Eye (tissue), 1 donor: Measurements from ENCODE around the gene ZSWIM4.

Experiments used
- DNase-seq: peaks from one replicate; pipeline ENCODE4 v3.0.0-alpha.2; 2015

Gene ZSWIM4

DNA sequence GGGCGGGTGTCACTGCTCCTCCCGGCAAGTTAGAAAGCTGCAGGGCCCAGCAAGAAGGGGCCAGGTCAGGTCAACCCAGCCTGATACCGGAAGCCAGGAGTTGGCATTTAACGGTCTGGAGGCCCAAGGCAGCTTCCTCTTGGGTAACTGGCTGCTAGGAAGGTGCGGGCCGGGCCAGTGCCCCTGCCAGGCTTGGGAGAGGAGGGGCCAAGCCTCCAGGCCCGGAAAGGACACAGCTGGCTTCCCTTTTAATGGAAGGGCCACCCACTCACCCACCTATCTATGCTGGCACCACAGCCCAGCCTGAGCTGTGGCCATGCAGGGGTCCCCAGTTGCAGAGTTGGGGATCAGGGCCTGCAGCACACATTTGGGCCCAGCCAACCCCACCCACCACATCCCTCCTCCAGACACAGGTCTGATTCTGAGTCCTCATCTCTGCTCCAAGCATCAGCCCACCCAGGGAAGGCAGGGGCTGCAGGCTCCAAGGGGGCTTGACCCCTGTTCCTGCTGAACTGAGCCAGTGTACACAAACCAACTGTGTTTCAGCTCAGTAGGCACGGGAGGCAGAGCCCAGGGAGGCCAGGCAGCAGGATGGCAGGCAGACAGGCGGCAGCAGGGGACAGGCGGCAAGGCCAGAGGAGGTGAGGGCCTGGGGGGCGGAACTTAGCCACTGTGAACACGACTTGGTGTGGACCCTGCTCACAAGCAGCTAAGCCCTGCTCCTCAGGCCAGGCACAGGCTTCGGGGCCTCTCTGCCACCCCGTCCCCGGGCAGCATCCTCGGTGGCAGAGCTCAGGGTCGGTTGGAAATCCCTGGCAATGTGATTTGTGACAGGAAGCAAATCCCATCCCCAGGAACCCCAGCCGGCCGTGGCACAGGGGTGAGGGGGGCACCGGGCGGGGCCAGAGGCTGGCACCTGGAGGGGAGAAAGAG lies 40.8 kb downstream of the ZSWIM4 start:
- DNase-seq: no peak

DNA sequence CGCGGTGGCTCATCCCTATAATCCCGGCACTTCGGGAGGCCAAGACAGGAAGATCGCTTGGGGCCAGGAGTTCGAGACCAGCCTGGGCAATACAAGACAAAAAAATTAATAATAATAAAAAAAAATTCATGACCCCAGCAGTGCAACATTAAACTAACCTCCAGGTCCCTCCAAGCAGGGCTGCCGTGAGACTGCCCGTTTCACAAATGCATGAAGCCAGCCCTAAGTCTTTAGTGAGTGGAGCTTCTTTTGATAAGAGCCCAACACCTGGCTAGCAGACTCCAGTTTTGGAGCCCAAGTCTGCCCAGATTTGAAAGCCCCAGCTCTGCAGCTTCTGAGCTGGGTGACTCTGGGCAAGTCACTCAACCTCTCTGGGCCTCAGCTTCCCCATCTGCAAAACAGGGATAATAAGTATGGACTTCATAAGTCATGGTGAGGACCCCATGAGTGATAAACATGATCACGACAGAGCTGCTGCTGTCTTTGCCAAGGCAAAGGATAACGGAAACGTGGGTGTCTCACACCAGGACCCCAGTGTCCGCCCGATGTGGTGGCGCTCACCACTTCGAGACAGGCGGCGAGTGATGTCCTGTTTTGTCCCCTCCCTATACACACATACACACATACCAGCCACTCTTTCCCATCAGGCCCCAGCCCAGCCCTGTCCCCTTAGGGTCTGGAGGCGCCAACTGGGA lies 43.3 kb downstream of the ZSWIM4 start:
- DNase-seq: no peak

DNA sequence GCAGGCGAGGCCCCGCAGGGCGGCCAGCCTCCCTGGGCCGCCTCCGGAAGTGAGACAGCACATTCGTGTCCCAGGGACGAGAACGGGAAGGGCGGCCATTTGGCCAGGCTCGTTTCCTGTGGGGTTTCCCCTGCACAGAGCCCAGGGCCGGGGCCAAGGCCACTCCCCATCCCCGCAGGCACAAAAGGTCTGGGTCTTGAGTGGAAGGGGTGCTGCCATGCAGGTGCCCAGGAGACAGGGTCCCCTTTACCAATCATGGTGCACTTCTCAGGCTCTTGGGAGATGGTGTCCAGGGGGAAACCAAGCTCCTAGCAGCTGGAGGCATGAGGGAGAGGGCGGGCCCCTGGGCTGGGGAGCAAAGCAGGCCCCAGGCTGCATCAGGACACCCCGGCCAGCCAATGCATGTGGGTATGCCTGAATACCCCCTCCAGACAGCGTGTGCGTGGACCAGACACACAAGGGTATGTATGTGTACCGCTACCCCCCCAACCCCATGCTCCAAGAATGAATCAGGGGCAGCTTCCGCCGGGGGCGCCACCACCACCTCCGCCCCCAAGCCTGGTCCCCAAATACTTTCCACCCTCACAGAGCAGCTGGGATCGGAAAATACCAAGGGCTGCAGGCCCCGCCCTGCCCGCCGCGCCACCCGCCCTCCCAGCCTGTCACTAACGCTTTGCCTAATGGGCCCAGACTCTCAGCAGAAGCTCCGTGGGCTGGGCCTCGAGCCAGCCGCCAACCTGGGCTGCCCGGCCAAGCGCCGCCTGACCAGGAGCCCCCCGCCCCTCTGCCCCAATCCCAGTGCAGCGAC lies 44.1 kb downstream of the ZSWIM4 start:
- peak; percentile 91 for DNase-seq

DNA sequence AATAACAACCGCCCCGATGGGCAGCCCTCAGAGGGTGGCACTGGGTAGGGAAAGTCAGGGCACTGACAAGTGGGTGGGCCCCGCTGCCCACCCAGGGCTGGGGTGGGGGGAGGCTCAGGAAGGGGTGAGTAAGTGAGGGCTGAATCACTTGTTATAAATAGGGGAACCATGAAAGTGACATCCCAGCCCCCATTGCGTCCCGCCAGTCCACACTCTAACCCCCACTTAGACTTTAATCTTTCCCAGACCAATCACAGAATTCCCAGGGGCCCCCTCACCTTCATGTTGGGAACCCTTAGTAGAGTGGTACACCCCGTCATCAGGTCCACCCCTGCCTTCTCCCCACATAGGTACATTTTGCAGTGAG lies 44.7 kb downstream of the ZSWIM4 start:
- DNase-seq: no peak

DNA sequence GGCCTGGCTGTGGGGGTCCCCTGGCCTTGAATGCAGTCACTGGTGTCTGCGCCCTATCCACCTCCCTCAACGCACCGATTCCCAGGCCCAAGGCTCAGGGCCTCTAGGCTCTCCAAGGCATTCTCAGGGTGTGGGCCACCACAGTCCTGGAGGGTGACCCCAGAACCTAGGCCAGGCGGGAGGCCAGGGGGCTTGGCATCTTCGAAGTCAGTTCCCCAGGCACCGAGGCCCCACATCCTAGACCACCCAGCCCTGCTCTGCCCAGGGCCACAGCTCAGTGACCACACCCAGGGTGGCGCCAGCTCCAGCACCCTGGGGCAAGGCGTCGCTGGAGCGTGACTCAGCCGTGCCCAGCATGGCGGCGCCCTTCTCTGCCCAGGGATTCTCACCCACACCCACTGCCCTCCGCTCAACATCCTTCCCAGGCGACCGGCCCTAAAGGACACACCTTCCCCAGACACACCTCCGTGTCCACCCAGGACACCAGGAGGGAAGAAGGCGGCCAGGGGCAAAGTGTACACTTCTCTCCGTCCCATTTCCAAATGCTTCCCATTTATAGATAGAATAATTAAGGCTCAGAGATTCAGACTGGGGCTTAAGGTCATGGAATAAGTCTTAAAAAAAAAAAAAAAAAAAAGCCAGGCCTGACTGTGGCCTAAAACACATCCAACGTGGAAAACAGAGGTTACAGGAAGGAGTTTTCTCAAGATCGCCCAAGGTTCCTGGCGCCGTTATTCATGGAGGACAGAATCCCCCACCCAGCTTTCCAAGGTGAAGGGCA lies 45.3 kb downstream of the ZSWIM4 start:
- DNase-seq: no peak

DNA sequence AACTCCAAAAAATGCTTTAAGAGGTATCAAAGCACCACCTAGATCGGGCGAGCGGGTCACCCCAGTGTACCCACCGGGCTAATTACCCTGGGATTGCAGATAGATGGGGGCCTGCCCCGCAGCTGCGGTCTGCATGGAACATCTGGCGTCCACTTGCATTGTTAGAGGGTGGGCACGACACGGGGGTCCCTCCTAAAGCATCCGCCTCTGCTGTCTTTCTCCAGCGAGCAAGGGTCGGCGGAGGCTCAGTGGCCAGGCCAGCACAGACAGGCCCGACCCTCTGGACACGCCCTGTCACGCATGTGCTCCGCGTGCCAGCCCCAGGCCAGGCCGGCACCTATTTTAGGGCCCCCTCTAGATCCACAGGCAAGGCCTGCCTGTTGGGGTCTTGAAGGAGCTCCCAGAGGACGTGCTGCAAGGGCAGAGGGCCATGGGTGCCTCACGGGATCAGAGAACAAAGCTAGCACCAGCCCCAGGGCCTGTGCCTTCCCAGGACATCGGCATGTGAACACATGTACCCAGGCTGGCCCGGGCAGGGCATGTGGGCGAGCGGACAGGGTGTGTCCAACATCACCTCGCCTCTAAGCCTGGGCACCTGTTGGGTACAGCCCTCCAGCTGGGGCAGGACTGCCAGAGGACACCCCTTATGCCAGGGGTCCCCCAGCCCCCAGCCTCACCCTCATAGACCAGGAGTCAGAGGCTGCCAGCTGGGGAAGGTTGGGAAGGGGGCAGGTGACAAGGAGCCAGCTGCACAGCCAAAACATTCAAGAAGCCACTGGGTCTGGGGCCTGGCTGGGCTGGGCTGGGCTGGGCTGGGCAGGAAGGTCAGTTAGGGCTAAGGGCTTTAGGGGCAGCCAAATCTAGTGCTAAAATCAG lies 46.1 kb downstream of the ZSWIM4 start:
- DNase-seq: no peak

DNA sequence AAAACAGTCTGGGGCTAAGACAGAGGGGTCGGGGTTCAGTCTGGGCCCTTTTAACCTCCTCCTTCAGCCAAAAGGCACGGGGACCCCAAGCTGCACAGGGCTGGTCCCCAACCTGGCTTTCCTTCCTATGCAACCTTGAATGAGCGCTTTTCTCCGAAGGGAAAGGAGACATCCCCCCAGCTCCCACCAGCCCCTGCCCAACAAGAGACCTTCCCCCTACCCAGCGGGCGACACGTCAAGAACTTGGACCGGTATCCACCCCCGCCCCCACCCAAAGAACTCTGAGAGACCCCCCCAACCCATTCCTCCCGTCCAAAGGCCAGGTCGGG lies 46.7 kb downstream of the ZSWIM4 start:
- DNase-seq: no peak

DNA sequence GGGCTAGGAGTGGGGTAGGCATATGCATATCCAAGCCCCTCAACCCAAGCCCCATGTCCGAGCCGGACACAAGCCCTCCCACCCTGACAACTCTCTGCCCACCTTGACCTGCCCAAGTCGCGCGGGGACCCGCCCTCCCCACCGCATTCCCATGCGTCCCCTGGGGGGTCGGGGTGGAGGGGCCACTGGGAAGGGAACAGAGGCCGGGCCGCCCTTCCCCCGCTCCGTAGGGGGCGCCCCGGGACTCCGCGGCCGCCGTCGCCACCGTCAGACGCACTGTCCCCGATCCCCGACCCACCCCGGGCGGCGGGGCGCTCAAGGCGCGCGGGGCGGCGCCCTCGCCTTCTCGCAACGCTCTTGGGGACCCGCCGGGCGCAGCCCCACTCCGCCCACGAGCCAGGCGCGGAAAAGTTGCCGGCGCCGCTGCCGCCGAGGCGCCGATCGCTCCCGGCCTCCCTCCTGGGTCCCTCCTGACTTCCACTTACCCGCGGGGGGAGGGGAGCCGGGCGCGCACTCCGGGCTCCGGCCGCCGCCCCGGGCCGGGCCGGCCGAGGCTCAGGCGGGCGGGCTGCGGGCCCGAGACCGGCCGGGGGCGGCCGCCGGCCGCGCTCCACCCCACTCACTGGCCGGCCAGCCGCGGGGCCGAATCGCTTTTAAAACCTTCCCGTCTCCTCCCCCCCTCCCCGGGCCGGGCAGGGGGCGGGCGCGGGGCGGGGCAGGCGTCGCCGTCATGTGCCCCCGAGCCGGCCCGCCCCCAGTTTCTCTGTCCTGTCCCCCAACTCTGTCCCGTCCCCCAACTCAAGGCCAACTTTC lies 47.3 kb downstream of the ZSWIM4 start:
- peak; percentile 74 for DNase-seq

DNA sequence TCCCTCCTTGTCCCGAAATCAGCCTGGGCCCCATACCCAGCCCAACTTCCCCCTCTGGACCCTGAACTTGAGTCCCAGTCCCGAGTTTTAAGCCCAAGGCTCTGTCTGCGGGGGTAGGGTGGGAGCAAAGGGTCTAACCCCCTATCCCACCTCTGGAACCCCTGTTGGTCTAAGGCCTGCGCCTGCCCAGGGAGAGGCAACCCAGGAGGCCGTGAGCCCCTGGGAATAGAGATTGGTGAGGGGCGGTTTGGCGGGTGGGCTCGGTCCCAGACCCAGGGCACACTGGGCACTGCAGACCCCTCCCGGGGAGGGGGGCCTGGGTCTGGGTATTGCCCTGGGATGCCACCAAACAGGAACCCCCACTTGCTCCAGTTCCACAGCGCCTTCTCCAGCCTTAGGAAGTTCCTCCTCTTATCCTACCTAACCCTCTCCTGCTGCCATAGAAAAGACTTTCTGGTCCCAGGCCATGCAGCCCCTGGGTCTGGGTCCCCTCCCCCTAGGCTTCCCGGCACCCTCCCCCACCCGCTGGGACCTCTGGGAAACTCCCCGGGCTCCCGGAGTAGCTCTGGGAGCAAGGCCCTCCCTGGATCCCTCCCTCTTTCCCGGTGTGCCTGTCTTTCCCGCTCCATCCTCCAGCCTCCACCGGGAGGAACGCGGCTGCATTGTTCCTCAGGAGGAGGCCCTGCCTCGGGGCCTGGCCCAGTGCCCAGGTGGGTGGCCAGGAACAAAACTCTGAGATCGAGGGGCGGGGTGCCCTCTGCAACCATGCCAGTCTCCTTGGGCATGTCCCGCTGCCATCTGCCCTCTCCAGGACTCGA lies 48.1 kb downstream of the ZSWIM4 start:
- DNase-seq: peak; percentile 50

DNA sequence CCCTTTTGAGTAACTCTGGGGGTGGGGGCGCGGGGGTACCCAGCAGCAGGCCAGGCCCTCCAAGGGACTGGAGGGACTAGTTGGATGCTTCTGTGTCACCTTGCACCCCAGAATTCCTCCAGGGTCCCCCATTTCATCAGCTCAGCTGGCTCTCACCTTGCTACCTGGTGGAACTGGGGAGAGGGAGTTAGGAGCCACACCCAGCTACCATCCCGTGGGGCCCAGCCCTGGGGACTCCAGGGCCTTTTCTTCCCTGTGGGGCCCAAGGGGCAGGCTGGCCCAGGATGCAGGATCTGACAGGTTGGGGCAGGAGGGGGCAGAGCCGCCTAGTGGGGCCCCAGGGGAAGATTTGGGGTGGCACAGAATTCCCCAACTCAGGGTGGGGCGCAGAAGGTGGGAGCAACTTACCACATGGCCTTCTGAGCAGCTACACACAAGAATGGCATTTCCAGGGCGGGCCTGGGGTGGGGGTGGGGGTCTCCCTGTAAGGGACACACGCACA lies 48.9 kb downstream of the ZSWIM4 start:
- DNase-seq: peak; percentile 50

DNA sequence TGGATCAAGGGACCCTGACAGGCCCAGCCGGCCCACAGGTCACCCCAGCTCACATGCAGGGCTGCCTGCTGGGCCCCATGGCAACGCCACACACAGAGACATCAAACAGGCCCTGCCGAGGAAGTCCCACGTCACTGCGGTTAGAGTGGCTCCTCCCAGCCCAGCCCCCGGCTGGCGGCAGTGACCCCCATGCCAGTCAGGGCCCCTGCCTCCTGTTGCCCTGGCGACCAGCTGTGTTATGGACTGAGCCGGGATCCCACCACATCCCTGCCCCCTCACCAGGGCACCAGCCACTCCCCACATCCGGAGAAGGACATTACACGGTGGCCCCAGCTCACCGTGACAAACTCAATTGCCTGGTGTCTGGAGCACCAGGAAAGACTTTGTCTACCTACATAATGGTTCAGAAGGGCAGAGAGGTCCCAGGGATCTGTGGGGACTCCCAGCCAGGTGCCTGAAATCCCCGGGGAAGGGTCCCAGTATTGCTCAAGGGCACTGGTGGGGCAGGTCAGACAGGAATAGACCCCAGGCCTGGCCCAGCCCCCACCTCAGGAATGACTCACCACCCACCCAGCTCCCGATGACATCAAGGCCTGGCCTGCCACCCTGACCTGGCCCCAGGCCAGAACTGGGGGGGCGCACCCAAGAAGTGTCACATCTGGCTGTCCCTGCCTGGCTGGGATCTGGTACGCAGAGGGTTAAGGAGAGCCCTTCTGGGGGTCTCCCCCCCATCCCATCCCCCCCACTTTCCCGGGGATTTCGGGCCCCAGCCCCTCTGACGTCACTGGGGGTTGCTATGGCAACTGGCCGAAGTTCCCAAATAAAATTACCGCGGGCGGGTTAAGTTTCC lies 51.5 kb downstream of the ZSWIM4 start:
- peak; percentile 97 for DNase-seq

DNA sequence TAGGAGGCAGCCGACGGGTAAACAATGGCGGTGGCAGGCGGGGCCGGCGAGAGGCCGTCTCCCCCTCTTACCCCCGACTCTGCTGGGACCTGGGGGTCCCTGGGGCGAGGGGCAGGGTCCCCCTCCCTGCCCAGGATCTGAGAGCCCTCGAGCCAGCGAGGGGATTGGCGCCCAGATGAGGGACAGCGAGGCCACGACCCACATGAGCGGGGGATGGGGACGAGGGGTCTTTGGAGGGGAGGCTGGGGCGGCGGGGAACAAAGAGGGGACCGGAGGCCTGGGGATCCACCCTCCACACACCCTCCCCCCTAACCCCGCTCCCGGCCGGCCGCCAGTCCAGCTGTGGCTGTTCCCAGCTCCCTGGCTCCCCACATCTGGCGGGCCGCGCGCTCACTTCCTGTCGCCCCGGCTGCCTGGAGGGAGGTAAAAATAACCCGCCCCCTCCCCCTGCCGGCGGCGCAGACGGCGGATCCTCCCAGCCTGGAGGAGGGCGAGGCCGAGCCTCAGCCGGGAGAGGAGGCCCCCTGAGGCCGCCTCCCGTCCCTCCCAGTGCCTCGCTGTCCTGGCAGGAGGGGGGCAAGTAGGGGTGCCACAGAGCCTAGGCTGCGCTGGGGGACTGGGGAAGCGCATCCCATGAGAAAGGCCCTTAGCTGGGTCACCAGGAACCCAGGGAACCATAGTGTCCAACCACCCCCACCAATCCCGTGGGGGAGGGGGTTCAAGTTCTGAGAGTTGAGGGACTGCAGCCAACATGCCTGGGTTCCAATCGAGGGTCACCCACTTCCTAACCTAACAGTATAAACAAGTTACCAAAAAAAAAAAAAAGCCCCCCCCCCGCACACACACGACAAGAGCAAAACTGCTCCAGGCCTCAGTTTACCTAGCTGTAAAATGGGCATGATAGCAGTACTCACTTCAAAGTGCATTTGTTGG lies 52.4 kb downstream of the ZSWIM4 start:
- DNase-seq: peak; percentile 95

DNA sequence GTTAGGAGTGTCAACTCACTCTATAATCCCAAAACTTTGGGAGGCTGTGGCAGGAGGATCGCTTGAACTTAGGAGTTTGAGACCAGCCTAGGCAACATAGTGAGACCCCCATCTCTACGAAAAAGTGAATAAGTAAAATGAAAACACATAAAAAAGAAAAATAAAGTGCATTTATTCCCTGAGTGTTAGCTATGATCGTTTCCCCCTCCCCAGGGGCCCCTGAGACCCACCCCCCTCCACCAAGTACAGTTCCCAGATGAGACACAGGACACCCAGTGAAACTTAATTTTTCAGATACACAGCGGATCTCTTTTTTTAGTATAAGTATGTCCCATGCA lies 53.1 kb downstream of the ZSWIM4 start:
- DNase-seq: no peak

DNA sequence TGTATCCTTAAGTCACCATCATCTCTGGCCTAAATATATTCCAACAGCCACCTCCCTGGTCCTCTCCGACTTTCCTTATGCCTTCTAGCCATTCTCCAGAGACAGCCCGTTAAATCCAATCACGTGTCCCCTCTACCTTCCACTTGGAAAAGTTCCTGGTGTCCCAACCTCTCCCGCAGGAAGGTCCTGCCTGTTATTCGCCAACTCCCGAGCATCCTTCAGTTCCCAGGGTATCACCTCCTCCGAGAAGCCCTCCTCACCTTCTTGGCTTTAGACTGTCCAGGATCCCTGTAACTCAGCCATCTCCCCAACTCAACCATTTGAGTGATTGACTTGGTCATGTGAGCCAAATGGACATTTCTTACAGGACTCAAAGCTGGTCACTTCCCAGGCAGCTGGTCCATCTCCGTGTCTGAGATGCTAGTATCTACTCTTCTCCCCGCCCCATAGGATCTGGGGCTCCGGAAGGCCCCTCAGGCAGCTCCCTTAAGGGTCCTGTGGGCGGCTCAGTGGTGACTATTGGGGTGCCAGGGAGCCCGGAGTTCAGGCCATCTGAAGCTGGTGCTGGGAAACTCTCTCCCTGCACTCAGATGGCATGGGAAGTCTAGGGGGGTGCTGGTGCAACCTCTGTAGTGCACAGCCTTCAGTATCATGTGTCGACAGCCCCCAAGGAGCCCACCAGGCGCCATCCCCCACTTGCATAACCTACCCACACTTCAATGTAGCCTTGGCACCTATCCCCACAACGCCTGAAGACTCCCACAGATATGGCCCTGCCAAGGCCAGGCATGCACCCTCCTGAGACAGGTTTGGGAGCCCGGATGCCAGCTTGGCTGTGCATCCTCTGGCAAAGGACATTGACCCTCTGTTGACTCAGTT lies 53.8 kb downstream of the ZSWIM4 start:
- DNase-seq: no peak

DNA sequence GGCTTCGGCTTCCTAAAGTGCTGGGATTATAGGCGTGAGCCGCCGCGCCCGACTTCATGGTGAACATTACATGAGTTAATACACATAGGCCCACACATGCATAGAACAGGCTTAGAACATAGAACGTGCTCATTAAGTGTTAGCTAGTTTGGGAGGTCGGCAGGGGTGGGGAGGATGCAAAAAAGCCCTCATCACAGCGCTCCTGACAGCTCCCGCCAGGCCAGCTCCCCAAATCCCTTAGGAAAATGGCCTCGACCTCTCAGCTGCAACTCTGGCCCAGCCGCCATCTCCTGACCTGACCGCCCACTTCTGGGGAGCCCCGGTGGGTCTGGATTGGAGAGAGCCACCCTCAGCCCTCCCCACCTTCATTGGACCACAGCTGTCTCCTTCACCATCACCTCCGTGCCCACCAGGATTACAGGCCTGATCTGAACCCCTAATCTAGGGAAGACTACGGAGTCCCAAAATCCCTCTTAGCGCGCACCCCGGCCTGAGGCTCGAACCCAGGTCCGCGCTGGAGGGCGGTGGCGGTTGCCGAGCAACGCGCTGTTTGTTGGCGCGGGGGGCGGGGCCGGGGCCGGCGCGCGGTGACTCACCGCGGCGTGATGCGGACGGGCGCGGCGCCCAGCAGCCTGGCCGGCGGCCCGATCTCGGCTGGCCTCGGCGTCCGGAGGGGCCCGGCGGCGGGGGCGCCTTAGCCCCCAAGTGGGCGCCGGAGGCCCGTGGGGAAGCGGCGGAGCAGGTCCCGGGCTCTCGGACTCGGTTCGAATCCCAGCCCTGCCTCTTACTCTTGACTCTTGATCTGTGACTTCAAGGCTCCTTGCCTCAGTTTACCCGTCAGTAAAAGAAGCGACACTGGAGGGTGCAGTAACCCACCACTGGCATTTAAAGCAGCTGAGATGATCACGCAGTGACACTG lies 55.0 kb downstream of the ZSWIM4 start:
- peak; percentile 90 for DNase-seq
